ENCODE data around the gene ABHD16B. TPM values are rescaled to one million over a fixed set of nuclear protein-coding genes. Genes with fewer than 3 reads are reported as not detected.

Gene ABHD16B
- total and polyA plus RNA-seq, 2 of the 13 experiments (the other 11 are each of a cell fraction or from before 2014, with no cell fraction given), result not detected

GRCh38 chr20:63864978-63865640, 3.8 kb downstream of the ABHD16B start, which contains the start of gene TPD52L2 (continued):
- TF ChIP-seq ZNF83 (CRISPR knock-in tag; IDR thresholded peaks at IDR 0.05; ENCODE audit: borderline replicate concordance) (peak; percentile 87; the same call in 1 of the 2 replicates), PAWR (CRISPR knock-in tag; IDR thresholded peaks at IDR 0.05; ENCODE audit: borderline replicate concordance) (peak; percentile 90; the same call in 1 of the 2 replicates), ZMYM4 (CRISPR knock-in tag; IDR thresholded peaks at IDR 0.05) (peak; percentile 86), ZNF562 (CRISPR knock-in tag; IDR thresholded peaks at IDR 0.05; ENCODE audit: borderline replicate concordance) (no peak), FOXC1 (CRISPR knock-in tag; IDR thresholded peaks at IDR 0.05; ENCODE audit: borderline replicate concordance) (peak; percentile 76), FUBP1 (CRISPR knock-in tag; IDR thresholded peaks at IDR 0.05; ENCODE audit: borderline replicate concordance) (peak; percentile 31; the same call in 1 of the 2 replicates), E2F1 (CRISPR knock-in tag; IDR thresholded peaks at IDR 0.05) (peak; percentile 89), ZNF713 (CRISPR knock-in tag; IDR thresholded peaks at IDR 0.05) (no peak; the same call in 1 of the 2 replicates), CENPT (CRISPR knock-in tag; IDR thresholded peaks at IDR 0.05; ENCODE audit: low read depth) (peak; percentile 99), DMAP1 (CRISPR knock-in tag; IDR thresholded peaks at IDR 0.05) (peak; percentile 97), ATF7 (IDR thresholded peaks at IDR 0.05) (no peak; the same call in 1 of the 2 replicates), ATF7 (CRISPR knock-in tag; IDR thresholded peaks at IDR 0.05) (no peak), ZNF382 (CRISPR knock-in tag; IDR thresholded peaks at IDR 0.05; ENCODE audit: borderline replicate concordance) (no peak), RXRB (CRISPR knock-in tag; IDR thresholded peaks at IDR 0.05; ENCODE audit: borderline replicate concordance) (peak; percentile 85), NFKB2 (CRISPR knock-in tag; IDR thresholded peaks at IDR 0.05; ENCODE audit: borderline replicate concordance) (peak; percentile 86), ZNF207 (IDR thresholded peaks at IDR 0.05; ENCODE audit: borderline replicate concordance) (no peak), PAXIP1 (CRISPR knock-in tag; conservative IDR thresholded peaks at IDR 0.05) (peak; percentile 60), LCORL (IDR thresholded peaks at IDR 0.05) (no peak), LCORL (CRISPR knock-in tag; IDR thresholded peaks at IDR 0.05) (no peak; the same call in none of the 2 replicates), CEBPZ (IDR thresholded peaks at IDR 0.05; ENCODE audit: low read length) (no peak)

Data from HepG2 (cell line).